Loucy (cell line): ENCODE data around the gene SEC16B.

Experiments used
- H2AFZ ChIP-seq: fragments of 200-600 bp; sonication (generic); 2 replicates; pipeline ENCODE4 v1.6.0; 2016; ENCODE audit warnings: antibody characterized with exemption, mild to moderate bottlenecking, low read length, moderate library complexity
- H3F3A ChIP-seq: fragments of 200-600 bp; 2 replicates; pipeline ENCODE4 v1.6.0; 2016; ENCODE audit warnings: antibody characterized with exemption, low read depth, mild to moderate bottlenecking
- H3K27me3 ChIP-seq: fragments of 200-600 bp; sonication (generic); 2 replicates; pipeline ENCODE4 v1.6.1; 2014; ENCODE audit warnings: low read length, mild to moderate bottlenecking; ENCODE audit not compliant: insufficient read depth, poor library complexity, severe bottlenecking
- H3K36me3 ChIP-seq: fragments of 200-600 bp; sonication (generic); 2 replicates; pipeline ENCODE4 v1.6.1; 2016; ENCODE audit warnings: low read length; ENCODE audit not compliant: insufficient read depth
- H3K4me1 ChIP-seq: fragments of 200-600 bp; sonication (generic); 2 replicates; pipeline ENCODE4 v1.5.1; 2014; ENCODE audit warnings: low read length, mild to moderate bottlenecking; ENCODE audit not compliant: insufficient read depth, poor library complexity, severe bottlenecking
- H3K4me2 ChIP-seq: fragments of 200-600 bp; sonication (generic); 2 replicates; pipeline ENCODE4 v1.6.0; 2014; ENCODE audit warnings: antibody characterized with exemption, low read length, low read depth, mild to moderate bottlenecking; ENCODE audit not compliant: poor library complexity, severe bottlenecking
- H3K4me3 ChIP-seq: fragments of 200-600 bp; sonication (generic); 2 replicates; pipeline ENCODE4 v1.5.1; 2014; ENCODE audit warnings: low read length, mild to moderate bottlenecking, mixed read lengths; ENCODE audit not compliant: poor library complexity, severe bottlenecking
- H3K79me2 ChIP-seq: fragments of 200-600 bp; sonication (generic); 2 replicates; pipeline ENCODE4 v1.6.1; 2014; ENCODE audit warnings: low read length; ENCODE audit not compliant: insufficient read depth
- H3K9ac ChIP-seq: fragments of 200-600 bp; sonication (generic); 2 replicates; pipeline ENCODE4 v1.6.0; 2014; ENCODE audit warnings: mild to moderate bottlenecking, low read depth, low read length, moderate library complexity; ENCODE audit not compliant: poor library complexity, severe bottlenecking
- H3K9me2 ChIP-seq: fragments of 200-600 bp; sonication (generic); replicated peaks from 2 replicates; pipeline ENCODE4 v1.6.1; 2016; ENCODE audit warnings: low read depth, low read length, mixed read lengths
- H3K9me3 ChIP-seq: fragments of 200-600 bp; sonication (generic); 2 replicates; pipeline ENCODE4 v1.6.1; 2014; ENCODE audit warnings: mild to moderate bottlenecking, antibody characterized with exemption, low read length, low read depth; ENCODE audit not compliant: insufficient read depth
- H4K20me1 ChIP-seq: fragments of 200-600 bp; sonication (generic); 2 replicates; pipeline ENCODE4 v1.6.0; 2014; ENCODE audit warnings: antibody characterized with exemption, low read length, mild to moderate bottlenecking; ENCODE audit not compliant: insufficient read depth, poor library complexity, severe bottlenecking
- EZH2phosphoT487 ChIP-seq: fragments of 200-600 bp; IDR thresholded peaks from 2 replicates; pipeline ENCODE4 v1.6.1; 2018; ENCODE audit warnings: antibody characterized with exemption, mild to moderate bottlenecking, moderate library complexity, borderline replicate concordance
- TF ChIP-seq, protein P1 (sequence below): fragments of 200-600 bp; sonication (generic); conservative IDR thresholded peaks from 2 replicates; pipeline ENCODE4 v1.5.1; 2014; ENCODE audit warnings: mild to moderate bottlenecking, antibody characterized with exemption, low read length

The SEC16B gene

DNA sequence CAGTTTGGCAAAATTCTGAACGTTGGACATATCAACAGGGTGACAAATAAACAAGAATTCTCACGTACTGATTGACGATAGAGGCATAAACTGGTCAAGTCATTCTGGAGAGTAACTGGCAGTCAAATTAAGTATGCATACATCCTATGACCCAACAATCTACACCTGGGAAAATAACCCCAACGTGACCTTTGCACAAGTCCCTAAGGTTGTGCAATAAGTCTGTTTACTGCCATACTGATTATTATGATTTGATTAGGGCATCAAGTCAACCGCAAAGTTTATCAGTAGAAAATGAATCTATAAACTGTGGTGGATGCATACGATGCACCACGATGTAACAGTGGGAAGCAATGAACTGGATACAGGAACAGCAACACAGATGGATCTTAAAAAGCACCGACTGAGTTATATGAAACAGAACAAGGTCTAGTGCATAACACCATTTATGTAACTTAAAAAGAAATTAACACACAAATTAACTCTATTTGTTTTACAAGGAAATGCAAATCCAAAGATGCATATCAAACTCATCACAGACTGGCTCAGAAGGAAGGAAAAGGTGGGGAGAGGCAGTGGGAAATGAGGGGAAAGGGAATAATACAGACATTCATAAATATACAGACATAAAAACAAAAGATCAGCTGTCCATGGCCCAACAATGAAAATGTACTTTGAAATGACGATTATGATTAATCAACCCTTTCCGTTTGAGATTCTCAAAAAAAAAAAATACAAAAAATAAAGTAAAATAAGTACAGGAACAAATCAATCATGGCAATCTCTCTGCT lies 41.0 kb upstream of the SEC16B start:
- H3K27me3 ChIP-seq, result no peaks in the 10 kb centered on the region
- H3K9ac ChIP-seq, result no peak overlapping the region
- no peaks in the 10 kb centered on the region for H3K4me1 ChIP-seq
- H3F3A ChIP-seq, result no peaks in the 10 kb centered on the region
- no peak overlapping the region for H3K4me3 ChIP-seq
- no peak overlapping the region for H3K4me2 ChIP-seq
- no peaks in the 10 kb centered on the region for H3K9me3 ChIP-seq
- H3K9me2 ChIP-seq, result no peaks in the 10 kb centered on the region
- H3K79me2 ChIP-seq, result no peaks in the 10 kb centered on the region
- H4K20me1 ChIP-seq, result no peaks in the 10 kb centered on the region
- no peak overlapping the region for H2AFZ ChIP-seq
- TF ChIP-seq, protein P1, sequence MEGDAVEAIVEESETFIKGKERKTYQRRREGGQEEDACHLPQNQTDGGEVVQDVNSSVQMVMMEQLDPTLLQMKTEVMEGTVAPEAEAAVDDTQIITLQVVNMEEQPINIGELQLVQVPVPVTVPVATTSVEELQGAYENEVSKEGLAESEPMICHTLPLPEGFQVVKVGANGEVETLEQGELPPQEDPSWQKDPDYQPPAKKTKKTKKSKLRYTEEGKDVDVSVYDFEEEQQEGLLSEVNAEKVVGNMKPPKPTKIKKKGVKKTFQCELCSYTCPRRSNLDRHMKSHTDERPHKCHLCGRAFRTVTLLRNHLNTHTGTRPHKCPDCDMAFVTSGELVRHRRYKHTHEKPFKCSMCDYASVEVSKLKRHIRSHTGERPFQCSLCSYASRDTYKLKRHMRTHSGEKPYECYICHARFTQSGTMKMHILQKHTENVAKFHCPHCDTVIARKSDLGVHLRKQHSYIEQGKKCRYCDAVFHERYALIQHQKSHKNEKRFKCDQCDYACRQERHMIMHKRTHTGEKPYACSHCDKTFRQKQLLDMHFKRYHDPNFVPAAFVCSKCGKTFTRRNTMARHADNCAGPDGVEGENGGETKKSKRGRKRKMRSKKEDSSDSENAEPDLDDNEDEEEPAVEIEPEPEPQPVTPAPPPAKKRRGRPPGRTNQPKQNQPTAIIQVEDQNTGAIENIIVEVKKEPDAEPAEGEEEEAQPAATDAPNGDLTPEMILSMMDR, result no peak
- no peak for TF ChIP-seq EZH2phosphoT487
- H3K36me3 ChIP-seq, result no peaks in the 10 kb centered on the region

DNA sequence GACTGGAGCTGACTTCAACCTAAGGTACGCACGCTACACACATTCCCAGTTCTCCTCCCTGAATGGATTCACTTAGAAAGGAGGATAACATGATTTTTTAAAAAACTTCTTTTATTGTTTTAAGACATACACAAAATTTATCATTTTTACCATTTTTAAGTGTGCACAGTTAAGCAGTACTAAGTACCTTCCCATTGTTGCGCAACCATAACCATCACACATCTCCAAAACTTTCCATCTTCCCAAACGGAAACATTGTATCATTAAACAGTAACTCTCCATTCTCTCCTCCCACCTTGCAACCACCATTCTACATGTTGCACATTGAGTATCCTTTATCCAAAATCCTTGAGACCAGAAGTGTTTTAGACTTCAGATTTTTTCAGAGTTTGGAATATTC lies 36.2 kb upstream of the SEC16B start:
- H2AFZ ChIP-seq, result no peak overlapping the region
- no peak overlapping the region for H3K9ac ChIP-seq
- no peaks in the 10 kb centered on the region for H3K79me2 ChIP-seq
- H3K9me2 ChIP-seq, result no peaks in the 10 kb centered on the region
- H3K4me2 ChIP-seq, result no peak overlapping the region
- H3K36me3 ChIP-seq, result no peaks in the 10 kb centered on the region
- H3K4me1 ChIP-seq, result no peaks in the 10 kb centered on the region
- H3F3A ChIP-seq, result no peaks in the 10 kb centered on the region
- TF ChIP-seq EZH2phosphoT487, result no peak
- TF ChIP-seq, protein P1, result no peak
- no peak overlapping the region for H3K4me3 ChIP-seq
- no peaks in the 10 kb centered on the region for H3K27me3 ChIP-seq
- H4K20me1 ChIP-seq, result no peaks in the 10 kb centered on the region
- no peaks in the 10 kb centered on the region for H3K9me3 ChIP-seq

DNA sequence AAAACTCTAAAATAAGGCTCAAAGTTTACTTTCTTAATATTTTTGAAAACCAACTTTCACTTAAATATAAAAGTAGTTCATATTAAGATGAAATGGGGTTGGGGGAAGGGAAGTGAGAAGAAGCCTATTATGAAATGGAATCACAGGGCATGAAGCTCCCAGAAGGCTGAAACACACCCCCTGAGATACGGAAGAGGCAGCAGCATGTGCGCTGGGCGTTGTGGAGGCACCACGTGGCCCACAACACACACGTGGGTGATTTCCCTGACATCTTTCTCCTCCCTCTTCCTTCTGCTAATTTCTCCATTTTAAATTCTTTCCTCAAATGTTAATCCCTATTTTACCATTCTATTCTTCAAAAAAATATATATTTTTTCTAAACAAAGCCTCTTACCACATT lies 35.6 kb upstream of the SEC16B start:
- Histone ChIP-seq H3K9ac (no peak overlapping the region), H3K4me2 (no peak overlapping the region), H2AFZ (no peak overlapping the region), H3K36me3 (no peaks in the 10 kb centered on the region), H3K27me3 (no peaks in the 10 kb centered on the region), H3K4me3 (no peak overlapping the region), H3K9me3 (no peaks in the 10 kb centered on the region), H4K20me1 (no peaks in the 10 kb centered on the region), H3F3A (no peaks in the 10 kb centered on the region), H3K79me2 (no peaks in the 10 kb centered on the region), H3K4me1 (no peaks in the 10 kb centered on the region), H3K9me2 (no peaks in the 10 kb centered on the region)
- TF ChIP-seq, protein P1, result no peak
- TF ChIP-seq EZH2phosphoT487, result no peak
